Measurements from ENCODE around the gene DHRS13.

GRCh38 chr17:28938552-28938951 is 35.7 kb upstream of the DHRS13 start:
- TF ChIP-seq SPI1 (IDR thresholded peaks at IDR 0.05; ENCODE audit: borderline replicate concordance, insufficient read depth, low read depth, low read length) (no peak), RAD21 (IDR thresholded peaks at IDR 0.05; ENCODE audit: insufficient read depth, low read depth, low read length) (no peak), CTCF (IDR thresholded peaks at IDR 0.05 in 2 of 3, conservative IDR thresholded peaks at IDR 0.05 in 1 of 3; ENCODE audit: control insufficient read depth in 2 of 3, extremely low read depth in 1 of 3, insufficient read depth in 1 of 3, low read depth in 3 of 3, low read length in 3 of 3) (no peak), YY1 (IDR thresholded peaks at IDR 0.05; ENCODE audit: low read depth, low read length) (no peak), ZBTB40 (IDR thresholded peaks at IDR 0.05; ENCODE audit: borderline replicate concordance) (no peak), SREBF2 (IDR thresholded peaks at IDR 0.05; ENCODE audit: low read length) (no peak), SIN3A (IDR thresholded peaks at IDR 0.05; ENCODE audit: low read depth, low read length) (no peak), POLR2AphosphoS5 (IDR thresholded peaks at IDR 0.05; ENCODE audit: low read length) (no peak), POLR2A (IDR thresholded peaks at IDR 0.05; ENCODE audit: low read depth, low read length) (no peak)

Data from GM12878 (cell line).